H1 (cell line): ENCODE results near the gene SLCO2A1. TPM values are rescaled to one million over a fixed set of nuclear protein-coding genes. Genes with fewer than 3 reads are reported as not detected.

Experiments used
- CHD7 ChIP-seq: fragments of 300-600 bp; sonication (generic); IDR thresholded peaks from 2 replicates; pipeline ENCODE4 v1.7.1; 2012; ENCODE audit warnings: low read length, moderate library complexity, mild to moderate bottlenecking, inconsistent platforms; ENCODE audit not compliant: insufficient replicate concordance
- CTCF ChIP-seq, 3 experiments: IDR thresholded peaks; 1 replicate in 2 of 3; 2 replicates in 1 of 3; pipeline versions ENCODE4 v1.5.1 to v1.6.1; 2011; ENCODE audit warnings: low read length in 3 of 3, mild to moderate bottlenecking in 3 of 3, inconsistent platforms in 2 of 3, low read depth in 1 of 3, moderate library complexity in 1 of 3; ENCODE audit not compliant: insufficient read depth in 1 of 3; ENCODE audit errors: control extremely low read depth in 1 of 3
- FOSL1 ChIP-seq: IDR thresholded peaks from 2 replicates; pipeline ENCODE4 v1.6.1; 2011; ENCODE audit warnings: mild to moderate bottlenecking, low read depth, low read length, moderate library complexity; ENCODE audit not compliant: insufficient read depth
- JUN ChIP-seq: IDR thresholded peaks from 2 replicates; pipeline ENCODE4 v1.6.1; 2011; ENCODE audit warnings: low read depth, mild to moderate bottlenecking, improper control_type of control experiment, low read length
- PHF8 ChIP-seq: fragments of 200-600 bp; sonication (generic); conservative IDR thresholded peaks from 2 replicates; pipeline ENCODE4 v1.7.1; 2012; ENCODE audit warnings: low read depth, mild to moderate bottlenecking, inconsistent platforms, low read length, moderate library complexity
- POU5F1 ChIP-seq: IDR thresholded peaks from 2 replicates; pipeline ENCODE4 v1.6.1; 2011; ENCODE audit warnings: low read depth, mild to moderate bottlenecking, low read length, moderate library complexity
- SP1 ChIP-seq: IDR thresholded peaks from 2 replicates; pipeline ENCODE4 v1.6.1; 2011; ENCODE audit warnings: low read depth, low read length
- SP4 ChIP-seq: IDR thresholded peaks from 2 replicates; pipeline ENCODE4 v1.6.1; 2012; ENCODE audit warnings: low read length, inconsistent platforms
- polyA plus RNA-seq, 7 experiments: library from polyadenylated mRNA; depleted of rRNA in 3 of 7; stranded (reverse) in 5 of 7; unstranded in 2 of 7; fragments of >200 nt in 5 of 7; fragments of 200-250 nt in 2 of 7; gene quantifications; 1 replicate in 5 of 7; 2 replicates in 1 of 7; 4 replicates in 1 of 7; pipeline versions ENCODE4 v1.2.1 to v1.2.3, GENCODE V29; 2011 to 2013; ENCODE audit warnings: missing spikeins in 2 of 7, mixed read lengths in 2 of 7
- total RNA-seq: library from RNA; stranded (reverse); fragmentation: NEBNext Ultra II Directional; extraction: Animal tissue kit (Norgen Biotek cat#: 25700); gene quantifications from 2 replicates; pipeline ENCODE4 v1.2.1, GENCODE V29; 2021

Gene SLCO2A1
- total and polyA plus RNA-seq, 2 of the 8 experiments (the other 6 are each of a cell fraction or from before 2014, with no cell fraction given): 1.1 to 2.3 TPM

- TF ChIP-seq CHD7 (no peak), SP1 (no peak), POU5F1 (no peak), PHF8 (no peak), CTCF (IDR thresholded peaks at IDR 0.05; ENCODE audit: control extremely low read depth in 1 of 3, insufficient read depth in 1 of 3, low read depth in 1 of 3, low read length in 3 of 3) (no peak), FOSL1 (no peak), SP4 (no peak), JUN (no peak)
Observed at GRCh38 chr3:134034005-134034785, 4.5 kb upstream of the SLCO2A1 start (continued).
